Stomach (tissue), 9 donors: ENCODE measurements around the gene CHCT1. TPM values are rescaled to one million over a fixed set of nuclear protein-coding genes. Genes with fewer than 3 reads are reported as not detected.

Experiments
- DNase-seq, 2 donors: peaks; one replicate each; pipeline versions ENCODE4 v3.0.0 to v3.0.0-alpha.2; 2013 to 2019
- H3K27ac ChIP-seq, 5 donors: fragments of 200-600 bp in 4 of 5; sonication (generic) in 4 of 5; one replicate each; pipeline ENCODE4 v1.5.1; 2013 to 2019; ENCODE audit warnings: mild to moderate bottlenecking in 1 of 5, moderate library complexity in 1 of 5
- H3K27me3 ChIP-seq, 3 donors: fragments of 200-600 bp; sonication (generic); one replicate each; pipeline ENCODE4 v1.5.1; 2017 to 2019; ENCODE audit warnings: mixed run types in 1 of 3
- H3K36me3 ChIP-seq, 4 donors: fragments of 200-600 bp; sonication (generic); 1 replicate in 3 of 4; 2 replicates in 1 of 4; pipeline ENCODE4 v1.5.1; 2016 to 2019
- H3K4me1 ChIP-seq, 4 donors: fragments of 200-600 bp; sonication (generic); one replicate each; pipeline ENCODE4 v1.5.1; 2016 to 2019
- H3K4me3 ChIP-seq, 4 donors: fragments of 200-600 bp; sonication (generic) in 3 of 4; one replicate each; pipeline ENCODE4 v1.5.1; 2016 to 2019; ENCODE audit warnings: mild to moderate bottlenecking in 1 of 4
- H3K9me3 ChIP-seq, 4 donors: fragments of 200-600 bp; sonication (generic); one replicate each; pipeline ENCODE4 v1.5.1; 2016 to 2019
- EP300 ChIP-seq: sonication (generic); formaldehyde crosslinking; IDR thresholded peaks from one replicate; pipeline ENCODE4 v1.6.1; 2017; ENCODE audit warnings: antibody characterized with exemption
- POLR2A ChIP-seq, 4 donors: fragments of 450-650 bp; IDR thresholded peaks; one replicate each; pipeline ENCODE4 v1.6.1; 2016; ENCODE audit warnings: antibody characterized with exemption in 4 of 4, control low read depth in 2 of 4, mild to moderate bottlenecking in 1 of 4, moderate library complexity in 1 of 4
- POLR2AphosphoS5 ChIP-seq, 3 donors: sonication (generic); formaldehyde crosslinking; IDR thresholded peaks; one replicate each; pipeline ENCODE4 v1.6.1; 2016; ENCODE audit warnings: antibody characterized with exemption in 3 of 3
- intact Hi-C: fragments of 100-400 bp; cut with DNase I; formaldehyde crosslinking; loops from one replicate; pipeline ENCODE4 v1.15.1; 2023; ENCODE audit warnings: low total_unique reads
- polyA plus RNA-seq, 3 donors: library from polyadenylated mRNA; stranded (reverse); fragments of 200-250 nt; gene quantifications; one replicate each; pipeline ENCODE4 v1.2.3, GENCODE V29; 2013
- total RNA-seq, 5 donors: library from RNA; depleted of rRNA; stranded (reverse); fragments of >200 nt; gene quantifications; one replicate each; pipeline versions ENCODE4 v1.1.0 to v1.2.3, GENCODE V29; 2014 to 2016
- donor health status: healthy with polysubstance abuse.
- donor health status: Bipolar disorder and iron deficiency.
- donor health status: healthy.

The CHCT1 gene
- total and polyA plus RNA-seq, 8 donors = not detected

DNA sequence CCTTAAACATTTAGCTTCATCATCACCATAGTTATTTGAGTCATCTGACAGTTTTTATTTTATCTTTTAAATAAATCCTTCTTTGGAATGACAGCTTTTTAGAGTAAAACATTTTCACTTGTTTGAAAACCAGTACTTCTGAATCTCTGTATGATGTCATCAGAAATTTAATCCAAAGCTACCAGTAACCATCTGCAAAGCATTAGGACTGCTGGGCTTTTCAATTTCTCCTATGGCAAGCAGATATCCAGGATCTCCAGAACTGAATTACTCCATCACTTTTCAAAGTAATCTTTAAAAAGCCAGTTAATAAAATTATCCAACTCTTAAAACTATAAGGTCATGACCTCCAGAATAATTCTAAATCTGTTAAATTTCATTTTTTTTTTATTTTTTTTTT is 51.5 kb downstream of the CHCT1 start:
- Histone ChIP-seq H3K27ac (no peak overlapping the region), H3K27me3 (no peaks in the 10 kb centered on the region), H3K4me3 (no peak overlapping the region), H3K36me3 (peaks cover 4 to 40% (median 32%) of the 10 kb centered on the region in 4 donors), H3K9me3 (no peaks in the 10 kb centered on the region), H3K4me1 (peaks cover 9 to 26% (median 15%) of the 10 kb centered on the region in 4 donors)
- TF ChIP-seq POLR2A (IDR thresholded peaks at IDR 0.05) (no peak), POLR2AphosphoS5 (IDR thresholded peaks at IDR 0.05) (no peak), EP300 (no peak)
- DNase-seq = no peak
- intact Hi-C loops = no loop called here

Other genes starting within 250 kb of the CHCT1 start
- 10 to 100 TPM; 12.3 to 70.9 (median 32.6) TPM for gene USP32, start 30.4 kb upstream of the CHCT1 start, total RNA-seq
- gene USP32, start 30.4 kb upstream of the CHCT1 start, polyA plus RNA-seq = 10 to 100 TPM in 2 of 3 donors, 1 to 10 TPM in 1; 7.5 to 16.3 (median 15.2) TPM
- gene APPBP2, start 103.8 kb downstream of the CHCT1 start, total RNA-seq = 10 to 100 TPM; 14.8 to 55.8 (median 26.4) TPM
- gene APPBP2, start 103.8 kb downstream of the CHCT1 start, polyA plus RNA-seq = 1 to 10 TPM; 4.8 to 7.5 (median 6.2) TPM
- gene PPM1D, start 177.7 kb downstream of the CHCT1 start, total RNA-seq = 10 to 100 TPM in 1 of 5 donors, 1 to 10 TPM in 4; 2.2 to 42.0 (median 8.2) TPM
- 1 to 10 TPM; 2.5 to 5.8 (median 3.2) TPM for gene PPM1D, start 177.7 kb downstream of the CHCT1 start, polyA plus RNA-seq